ENCODE measurements around the gene EIF1. TPM values are rescaled to one million over a fixed set of nuclear protein-coding genes. Genes with fewer than 3 reads are reported as not detected.

Gene EIF1
- total and polyA plus RNA-seq, 2 experiments from 2014 or later: 272 to 603 TPM

- no peak for TF ChIP-seq ZNF462 (CRISPR knock-in tag; IDR thresholded peaks at IDR 0.05)
Observed at GRCh38 chr17:41680426-41681040, 8.2 kb upstream of the EIF1 start (continued).

GRCh38 chr17:41681776-41682175 is 6.9 kb upstream of the EIF1 start:
- ATAC-seq (no peak), DNase-seq (ENCODE audit: low spot score) (no peak)
- Histone ChIP-seq H3K4me2 (no peak overlapping the region), H3K4me1 (ENCODE audit: insufficient read depth) (peaks cover 9% of the 10 kb centered on the region; the same call in 1 of the 2 replicates), H3K27me3 (ENCODE audit: insufficient read depth) (no peaks in the 10 kb centered on the region), H3K9me2 (ENCODE audit: insufficient read depth) (no peaks in the 10 kb centered on the region), H2AFZ (no peak overlapping the region), H3K79me2 (replicated peaks; ENCODE audit: insufficient read depth) (no peaks in the 10 kb centered on the region), H3K36me3 (ENCODE audit: insufficient read depth) (no peaks in the 10 kb centered on the region), H3F3A (replicated peaks; ENCODE audit: low read depth) (no peaks in the 10 kb centered on the region), H3K4me3 (no peak overlapping the region), H4K20me1 (replicated peaks; ENCODE audit: insufficient read depth) (no peaks in the 10 kb centered on the region), H3K27ac (ENCODE audit: low read depth) (no peak overlapping the region)
- H3K36me3 Mint-ChIP-seq (ENCODE audit: low read depth): peaks cover 16% of the 10 kb centered on the region
- peaks cover 26% of the 10 kb centered on the region for H3K9me3 Mint-ChIP-seq
- H3K4me3 Mint-ChIP-seq: no peak overlapping the region
- H3K4me1 Mint-ChIP-seq: peaks cover 25% of the 10 kb centered on the region
- peaks cover 22% of the 10 kb centered on the region for H3K27me3 Mint-ChIP-seq (ENCODE audit: insufficient read depth, low read depth, poor library complexity)
- no peak overlapping the region for H3K27ac Mint-ChIP-seq
- no peak for TF ChIP-seq ZNF331 (CRISPR knock-in tag; IDR thresholded peaks at IDR 0.05; ENCODE audit: low read depth)
- no peak for TF ChIP-seq EZH2 (IDR thresholded peaks at IDR 0.05; ENCODE audit: low read depth, unreplicated experiment)
- TF ChIP-seq ETS1 (IDR thresholded peaks at IDR 0.05): no peak
- TF ChIP-seq EZH2phosphoT487 (IDR thresholded peaks at IDR 0.05; ENCODE audit: unreplicated experiment): no peak
- no peak for TF ChIP-seq ZNF114 (CRISPR knock-in tag; IDR thresholded peaks at IDR 0.05)
- TF ChIP-seq POLR2AphosphoS5 (IDR thresholded peaks at IDR 0.05; ENCODE audit: low read depth): no peak
- TF ChIP-seq CTCF (conservative IDR thresholded peaks at IDR 0.05; ENCODE audit: low read depth in 2 of 2): no peak
- no peak for TF ChIP-seq STAT1 (IDR thresholded peaks at IDR 0.05; ENCODE audit: unreplicated experiment)

All from GM23338 (cell line).